Measurements from ENCODE around the gene TBC1D13.

GRCh38 chr9:128757602-128758001 is 29.5 kb upstream of the TBC1D13 start:
- TF ChIP-seq CTCF (conservative IDR thresholded peaks at IDR 0.05; ENCODE audit: low read length) (no peak), EZH2phosphoT487 (IDR thresholded peaks at IDR 0.05; ENCODE audit: borderline replicate concordance) (no peak)
